ENCODE results near the gene KRT16.

DNA sequence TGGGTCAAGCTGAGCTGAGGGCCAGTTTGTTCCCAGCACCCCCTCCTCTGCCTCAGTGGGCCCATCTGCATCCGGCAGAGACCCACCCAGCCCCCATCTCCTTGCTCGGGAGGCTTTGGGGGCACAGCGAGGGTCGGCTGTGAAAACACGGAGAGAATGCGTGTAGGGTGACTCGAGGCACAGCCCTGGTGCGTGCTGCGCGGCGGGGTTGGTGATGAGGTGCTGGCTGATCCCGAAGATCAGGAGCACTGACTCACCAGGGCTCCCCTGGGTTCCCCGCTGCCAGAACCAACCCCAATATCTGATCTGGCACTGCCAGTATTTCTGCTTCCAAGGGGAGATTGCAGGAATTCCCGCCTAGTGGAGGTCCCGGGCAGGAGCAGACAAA, 19.3 kb upstream of the KRT16 start:
- TF ChIP-seq EZH2 (IDR thresholded peaks at IDR 0.05; ENCODE audit: low read length) = no peak
- TF ChIP-seq, protein P1, sequence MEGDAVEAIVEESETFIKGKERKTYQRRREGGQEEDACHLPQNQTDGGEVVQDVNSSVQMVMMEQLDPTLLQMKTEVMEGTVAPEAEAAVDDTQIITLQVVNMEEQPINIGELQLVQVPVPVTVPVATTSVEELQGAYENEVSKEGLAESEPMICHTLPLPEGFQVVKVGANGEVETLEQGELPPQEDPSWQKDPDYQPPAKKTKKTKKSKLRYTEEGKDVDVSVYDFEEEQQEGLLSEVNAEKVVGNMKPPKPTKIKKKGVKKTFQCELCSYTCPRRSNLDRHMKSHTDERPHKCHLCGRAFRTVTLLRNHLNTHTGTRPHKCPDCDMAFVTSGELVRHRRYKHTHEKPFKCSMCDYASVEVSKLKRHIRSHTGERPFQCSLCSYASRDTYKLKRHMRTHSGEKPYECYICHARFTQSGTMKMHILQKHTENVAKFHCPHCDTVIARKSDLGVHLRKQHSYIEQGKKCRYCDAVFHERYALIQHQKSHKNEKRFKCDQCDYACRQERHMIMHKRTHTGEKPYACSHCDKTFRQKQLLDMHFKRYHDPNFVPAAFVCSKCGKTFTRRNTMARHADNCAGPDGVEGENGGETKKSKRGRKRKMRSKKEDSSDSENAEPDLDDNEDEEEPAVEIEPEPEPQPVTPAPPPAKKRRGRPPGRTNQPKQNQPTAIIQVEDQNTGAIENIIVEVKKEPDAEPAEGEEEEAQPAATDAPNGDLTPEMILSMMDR (optimal IDR thresholded peaks at IDR 0.05 in 1 of 3, IDR thresholded peaks at IDR 0.05 in 1 of 3, conservative IDR thresholded peaks at IDR 0.05 in 1 of 3; ENCODE audit: extremely low read depth in 1 of 3, insufficient read depth in 2 of 3, low read length in 3 of 3) = no peak
